Type B pancreatic cell (in vitro differentiated cells): Measurements from ENCODE around the gene ARHGAP6. TPM values are rescaled to one million over a fixed set of nuclear protein-coding genes. Genes with fewer than 3 reads are reported as not detected.

Source experiments
- DNase-seq: peaks from one replicate; pipeline ENCODE4 v3.0.0; 2021; ENCODE audit warnings: mixed read lengths; ENCODE audit not compliant: unreplicated experiment; ENCODE audit errors: extremely low spot score
- H3K27ac Mint-ChIP-seq: 2 replicates; pipeline ENCODE4 v1.8.0; 2021; ENCODE audit warnings: mild to moderate bottlenecking, mixed read lengths
- H3K27me3 Mint-ChIP-seq: 2 replicates; pipeline ENCODE4 v1.8.0; 2021; ENCODE audit warnings: mixed read lengths
- H3K36me3 Mint-ChIP-seq: 2 replicates; pipeline ENCODE4 v1.8.0; 2021; ENCODE audit warnings: mixed read lengths
- H3K4me1 Mint-ChIP-seq: one replicate; pipeline ENCODE4 v1.8.0; 2021; ENCODE audit warnings: mixed read lengths; ENCODE audit not compliant: unreplicated experiment
- H3K4me3 Mint-ChIP-seq: 2 replicates; pipeline ENCODE4 v1.8.0; 2021; ENCODE audit warnings: mild to moderate bottlenecking, mixed read lengths
- H3K9me3 Mint-ChIP-seq: 2 replicates; pipeline ENCODE4 v1.8.0; 2021; ENCODE audit warnings: mixed read lengths
- total RNA-seq: library from RNA; stranded (reverse); gene quantifications from 2 replicates; pipeline ENCODE4 v1.2.1, GENCODE V29; 2021; ENCODE audit warnings: low replicate concordance
- TF ChIP-seq, protein P1 (sequence below): fragments of 200-600 bp; sonication (generic); conservative IDR thresholded peaks from 2 replicates; pipeline ENCODE4 v1.5.0; 2021; ENCODE audit warnings: antibody characterized with exemption, mild to moderate bottlenecking

ARHGAP6 gene
- total RNA-seq, 1 donor from 2014 or later: 10.1 TPM

- peaks cover 8% of the 10 kb centered on the region for H3K4me1 Mint-ChIP-seq
- H3K9me3 Mint-ChIP-seq: no peaks in the 10 kb centered on the region
- no peak for DNase-seq
- TF ChIP-seq, protein P1, sequence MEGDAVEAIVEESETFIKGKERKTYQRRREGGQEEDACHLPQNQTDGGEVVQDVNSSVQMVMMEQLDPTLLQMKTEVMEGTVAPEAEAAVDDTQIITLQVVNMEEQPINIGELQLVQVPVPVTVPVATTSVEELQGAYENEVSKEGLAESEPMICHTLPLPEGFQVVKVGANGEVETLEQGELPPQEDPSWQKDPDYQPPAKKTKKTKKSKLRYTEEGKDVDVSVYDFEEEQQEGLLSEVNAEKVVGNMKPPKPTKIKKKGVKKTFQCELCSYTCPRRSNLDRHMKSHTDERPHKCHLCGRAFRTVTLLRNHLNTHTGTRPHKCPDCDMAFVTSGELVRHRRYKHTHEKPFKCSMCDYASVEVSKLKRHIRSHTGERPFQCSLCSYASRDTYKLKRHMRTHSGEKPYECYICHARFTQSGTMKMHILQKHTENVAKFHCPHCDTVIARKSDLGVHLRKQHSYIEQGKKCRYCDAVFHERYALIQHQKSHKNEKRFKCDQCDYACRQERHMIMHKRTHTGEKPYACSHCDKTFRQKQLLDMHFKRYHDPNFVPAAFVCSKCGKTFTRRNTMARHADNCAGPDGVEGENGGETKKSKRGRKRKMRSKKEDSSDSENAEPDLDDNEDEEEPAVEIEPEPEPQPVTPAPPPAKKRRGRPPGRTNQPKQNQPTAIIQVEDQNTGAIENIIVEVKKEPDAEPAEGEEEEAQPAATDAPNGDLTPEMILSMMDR: peak; percentile 33
- no peak overlapping the region for H3K27ac Mint-ChIP-seq
- peak overlapping the region; percentile 74 for H3K4me3 Mint-ChIP-seq
- H3K36me3 Mint-ChIP-seq: no peaks in the 10 kb centered on the region
- peaks cover 48% of the 10 kb centered on the region for H3K27me3 Mint-ChIP-seq
These were observed 1.9 kb downstream of the ARHGAP6 start for GRCh38 chrX:11663875-11664210.

DNA sequence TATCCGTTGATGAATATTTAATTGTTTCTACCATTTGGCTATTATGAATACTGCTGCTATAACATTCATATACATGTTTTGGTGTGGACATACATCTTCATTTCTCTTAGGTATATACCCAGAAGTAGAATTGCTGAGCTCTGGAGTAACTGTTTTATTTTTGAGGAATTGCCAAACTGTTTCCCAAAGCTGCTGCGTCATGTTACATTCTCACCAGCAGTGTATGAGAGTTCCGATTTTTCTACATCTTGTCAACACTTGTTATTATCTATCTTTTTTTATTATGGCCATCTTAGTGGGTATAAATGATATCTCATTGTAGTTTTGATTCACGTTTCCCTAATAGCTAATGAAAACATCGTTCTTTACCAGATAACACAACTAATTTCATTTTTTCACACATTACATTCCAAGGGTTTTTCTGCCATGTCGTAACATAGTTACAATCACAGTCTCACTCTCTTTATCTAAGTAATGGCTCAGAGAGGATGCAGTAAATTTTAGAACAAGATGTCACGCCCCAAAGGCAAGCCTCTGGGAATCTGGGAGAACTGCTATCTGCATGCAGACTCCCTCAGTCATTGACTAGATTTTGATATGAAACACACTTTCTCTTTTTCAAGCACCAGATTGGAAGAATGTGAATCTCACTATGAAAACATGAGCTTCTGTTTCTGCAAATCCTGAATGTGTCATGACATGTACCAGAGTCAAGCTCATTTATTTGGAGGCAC lies 10.3 kb downstream of the ARHGAP6 start:
- Mint-ChIP-seq H3K36me3 (no peaks in the 10 kb centered on the region), H3K4me1 (no peaks in the 10 kb centered on the region)
- no peak for DNase-seq

DNA sequence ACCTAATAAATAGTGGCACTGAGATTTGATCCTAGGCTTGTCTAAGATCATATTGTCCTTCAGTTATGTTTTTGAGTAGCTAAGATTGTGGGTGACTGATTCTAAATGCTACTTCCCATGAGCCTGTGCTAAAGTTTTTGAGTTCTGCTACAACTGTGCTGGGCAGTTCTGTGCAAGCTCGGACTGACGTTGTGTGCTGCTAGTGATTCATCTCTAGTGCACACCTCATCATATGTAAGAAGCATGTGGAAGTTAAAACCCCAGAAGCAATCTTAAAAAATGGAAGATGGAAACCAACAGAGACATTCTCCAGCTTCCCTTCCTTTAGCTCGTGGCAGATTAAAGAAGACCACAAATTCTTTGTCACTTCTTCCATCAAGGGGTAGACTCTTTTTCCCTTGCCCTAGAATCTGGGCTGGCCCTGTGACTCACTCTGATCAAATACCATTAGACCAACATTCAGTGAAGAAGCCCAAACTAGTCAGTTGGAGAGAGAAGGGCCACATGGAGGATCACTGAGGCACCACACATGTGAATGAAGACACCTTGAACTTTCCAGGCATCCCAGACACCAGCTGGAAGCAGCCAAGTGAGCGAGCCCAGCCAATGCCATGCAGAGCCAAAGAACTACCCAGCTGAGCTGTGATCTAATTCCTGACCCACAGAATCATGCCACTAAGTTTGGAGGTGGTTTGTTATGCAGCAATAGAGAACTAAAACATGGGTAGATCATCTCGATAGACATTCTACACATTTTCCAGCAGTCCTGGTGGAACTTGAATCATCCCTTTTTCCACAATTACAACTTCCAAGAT lies 16.8 kb downstream of the ARHGAP6 start:
- TF ChIP-seq, protein P1: no peak
- Mint-ChIP-seq H3K27ac (no peak overlapping the region), H3K4me1 (no peaks in the 10 kb centered on the region), H3K4me3 (no peak overlapping the region), H3K9me3 (no peaks in the 10 kb centered on the region), H3K36me3 (no peaks in the 10 kb centered on the region), H3K27me3 (no peaks in the 10 kb centered on the region)
- DNase-seq: no peak

More for the DNA sequence above, 10.3 kb downstream of the ARHGAP6 start:
- Mint-ChIP-seq H3K4me3 (no peak overlapping the region), H3K27me3 (no peaks in the 10 kb centered on the region), H3K9me3 (peaks cover 4% of the 10 kb centered on the region), H3K27ac (no peak overlapping the region)
- TF ChIP-seq, protein P1: no peak

GRCh38 chrX:11647138-11647537 lies 18.6 kb downstream of the ARHGAP6 start:
- TF ChIP-seq, protein P1: no peak
- Mint-ChIP-seq H3K27me3 (no peaks in the 10 kb centered on the region), H3K4me1 (no peaks in the 10 kb centered on the region), H3K27ac (no peak overlapping the region), H3K4me3 (no peak overlapping the region), H3K36me3 (no peaks in the 10 kb centered on the region), H3K9me3 (no peaks in the 10 kb centered on the region)
- DNase-seq: no peak

DNA sequence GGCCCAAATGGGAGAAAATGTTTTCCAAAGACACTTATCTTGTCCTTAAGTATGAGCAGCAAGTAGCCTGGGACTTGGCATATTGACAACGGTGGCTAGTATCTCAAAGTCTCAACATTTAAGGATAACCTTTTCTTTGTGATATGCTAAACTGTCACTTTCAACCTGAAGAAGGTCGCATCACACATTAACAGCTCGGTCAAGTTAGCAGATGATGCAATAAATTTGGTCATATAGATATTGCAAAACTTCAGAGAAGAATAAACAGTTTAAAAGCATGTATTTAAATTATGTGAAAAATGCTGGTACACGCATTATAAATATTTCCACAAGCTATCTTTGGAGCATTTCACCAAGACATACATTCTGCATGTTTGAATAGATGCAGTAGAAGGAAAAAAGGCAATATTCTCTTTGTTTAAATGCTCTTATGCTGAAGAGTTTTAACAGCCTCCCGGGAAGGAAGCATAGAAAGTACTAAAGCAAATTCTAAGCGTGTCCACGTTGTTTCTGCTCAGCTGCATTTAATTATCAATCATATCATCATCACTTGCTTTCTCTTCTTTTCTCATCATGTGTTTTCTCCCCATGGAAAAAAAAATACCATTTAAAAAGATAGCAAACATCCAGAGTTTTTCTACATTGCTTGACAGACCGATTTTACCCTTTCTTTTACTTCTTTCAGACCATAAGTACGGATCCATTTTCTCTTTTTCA lies 24.2 kb downstream of the ARHGAP6 start:
- no peaks in the 10 kb centered on the region for H3K4me1 Mint-ChIP-seq
- H3K36me3 Mint-ChIP-seq: no peaks in the 10 kb centered on the region
- no peak overlapping the region for H3K27ac Mint-ChIP-seq
- H3K9me3 Mint-ChIP-seq: no peaks in the 10 kb centered on the region
- no peak for DNase-seq
- no peak overlapping the region for H3K4me3 Mint-ChIP-seq
- TF ChIP-seq, protein P1: no peak
- no peaks in the 10 kb centered on the region for H3K27me3 Mint-ChIP-seq
